HG03064 (cell line): ENCODE data around the gene CCDC88A.
"Not testable (repeated sequence)": the region's sequence is repeated elsewhere in the genome, so short reads cannot be mapped to it uniquely, and the experiment has no call there.

Experiments used
- ATAC-seq: cut with Tn5 transposase; IDR thresholded peaks from one replicate; pipeline ENCODE4 v1.9.1; 2021; ENCODE audit warnings: low read depth; ENCODE audit not compliant: unreplicated experiment

CCDC88A gene

GRCh38 chr2:55419679-55420438, at the start of gene CCDC88A:
Gene CCDC88A, minus strand, starts transcription at chr2:55419856. Its CDS starts 777 bp downstream, at chr2:55419079.
- ATAC-seq = peak; percentile 67

- ATAC-seq = no peak
These were observed 42.0 kb upstream of the CCDC88A start for GRCh38 chr2:55461679-55462078.

GRCh38 chr2:55460562-55460961, 40.9 kb upstream of the CCDC88A start:
- ATAC-seq = no peak

GRCh38 chr2:55459714-55460274, 40.1 kb upstream of the CCDC88A start:
- no peak for ATAC-seq

- no peak for ATAC-seq
These were observed 39.6 kb upstream of the CCDC88A start for GRCh38 chr2:55459279-55459678.

GRCh38 chr2:55454121-55454520, 34.5 kb upstream of the CCDC88A start:
- no peak for ATAC-seq

GRCh38 chr2:55452879-55453278, 33.2 kb upstream of the CCDC88A start:
- ATAC-seq = no peak

- ATAC-seq = no peak
These were observed 32.0 kb upstream of the CCDC88A start for GRCh38 chr2:55451699-55452098.

GRCh38 chr2:55450014-55450413, 30.4 kb upstream of the CCDC88A start:
- ATAC-seq = not testable (repeated sequence)

- not testable (repeated sequence) for ATAC-seq
These were observed 22.5 kb upstream of the CCDC88A start for GRCh38 chr2:55442045-55442760.

GRCh38 chr2:55441280-55441892, 21.7 kb upstream of the CCDC88A start:
- no peak for ATAC-seq

- no peak for ATAC-seq
These were observed 19.4 kb upstream of the CCDC88A start for GRCh38 chr2:55439101-55439397.

- no peak for ATAC-seq
These were observed 18.9 kb upstream of the CCDC88A start for GRCh38 chr2:55438391-55439100.

GRCh38 chr2:55437515-55438390, 18.1 kb upstream of the CCDC88A start:
- no peak for ATAC-seq

- peak; percentile 61 for ATAC-seq
These were observed 12.4 kb upstream of the CCDC88A start for GRCh38 chr2:55431982-55432627.

- no peak for ATAC-seq
These were observed 10.7 kb upstream of the CCDC88A start for GRCh38 chr2:55430211-55430975.

GRCh38 chr2:55428258-55428657, 8.6 kb upstream of the CCDC88A start:
- ATAC-seq = no peak

- ATAC-seq = no peak
These were observed 5.8 kb upstream of the CCDC88A start for GRCh38 chr2:55425431-55425831.
